K562 (cell line): ENCODE results near the gene TRIAP1. TPM values are rescaled to one million over a fixed set of nuclear protein-coding genes. Genes with fewer than 3 reads are reported as not detected.

ENCODE experiments used
- BRCA1 ChIP-seq, 2 experiments: fragments of 450-650 bp in 1 of 2; sonication (generic) in 1 of 2; formaldehyde crosslinking in 1 of 2; IDR thresholded peaks; 2 replicates each; pipeline versions ENCODE4 v1.5.0 to v1.6.1; 2017 to 2020; ENCODE audit warnings: mild to moderate bottlenecking in 1 of 2, missing genetic modification reagents in 1 of 2
- BRD4 ChIP-seq: fragments of 200-600 bp; sonication (generic); IDR thresholded peaks from 2 replicates; pipeline ENCODE4 v1.6.1; 2017; ENCODE audit warnings: inconsistent platforms
- CBX8 ChIP-seq: fragments of 200-600 bp; sonication (generic); IDR thresholded peaks from 2 replicates; pipeline ENCODE4 v1.6.1; 2012; ENCODE audit warnings: borderline replicate concordance, mixed run types, low read depth, mild to moderate bottlenecking, moderate library complexity, mixed read lengths, low read length, control low read depth, inconsistent platforms; ENCODE audit not compliant: poor library complexity, severe bottlenecking; ENCODE audit errors: extremely low read depth
- CREB3 ChIP-seq: fragments of 450-650 bp; conservative IDR thresholded peaks from 2 replicates; pipeline ENCODE4 v1.6.1; 2016; ENCODE audit warnings: missing genetic modification characterization, low read depth, mild to moderate bottlenecking, missing compliant biosample characterization, moderate library complexity
- CSDE1 ChIP-seq, 2 experiments: fragments of 450-650 bp; IDR thresholded peaks; 2 replicates each; pipeline ENCODE4 v1.6.1; 2016; ENCODE audit warnings: mild to moderate bottlenecking in 1 of 2
- DNMT1 ChIP-seq: fragments of 450-650 bp; IDR thresholded peaks from 2 replicates; pipeline ENCODE4 v1.6.1; 2016; ENCODE audit warnings: antibody characterized with exemption, mild to moderate bottlenecking
- HSF4 ChIP-seq: fragments of 250-450 bp; sonication (Bioruptor Pico); IDR thresholded peaks from 2 replicates; pipeline ENCODE4 v2.1.2; 2022; ENCODE audit warnings: mild to moderate bottlenecking, moderate library complexity, borderline replicate concordance
- KAT7 ChIP-seq: sonication (generic); formaldehyde crosslinking; IDR thresholded peaks from 2 replicates; pipeline ENCODE4 v1.8.0; 2022; ENCODE audit warnings: missing genetic modification reagents, mild to moderate bottlenecking, borderline replicate concordance
- NR3C1 ChIP-seq: sonication (generic); formaldehyde crosslinking; IDR thresholded peaks from 2 replicates; pipeline ENCODE4 v1.8.1; 2022; ENCODE audit warnings: missing genetic modification reagents
- PTRF ChIP-seq: fragments of 450-650 bp; IDR thresholded peaks from 2 replicates; pipeline ENCODE4 v1.6.1; 2016; ENCODE audit warnings: mild to moderate bottlenecking, missing genetic modification characterization, missing compliant biosample characterization
- RBM15 ChIP-seq: fragments of 200-400 bp; formaldehyde crosslinking; IDR thresholded peaks from 2 replicates; pipeline ENCODE4 v1.6.1; 2018; ENCODE audit warnings: mild to moderate bottlenecking, low read length, moderate library complexity; ENCODE audit not compliant: insufficient read depth
- RERE ChIP-seq: sonication (generic); formaldehyde crosslinking; IDR thresholded peaks from 2 replicates; pipeline ENCODE4 v1.8.0; 2023; ENCODE audit warnings: missing genetic modification reagents, mild to moderate bottlenecking, borderline replicate concordance
- RFX5 ChIP-seq: IDR thresholded peaks from 2 replicates; pipeline ENCODE4 v1.6.1; 2011; ENCODE audit warnings: low read depth, mild to moderate bottlenecking, improper control_type of control experiment, low read length
- SAFB ChIP-seq: fragments of 200-400 bp; formaldehyde crosslinking; IDR thresholded peaks from 2 replicates; pipeline ENCODE4 v1.6.1; 2017; ENCODE audit warnings: low read depth, low read length, borderline replicate concordance
- SRSF1 ChIP-seq: fragments of 200-400 bp; formaldehyde crosslinking; IDR thresholded peaks from 2 replicates; pipeline ENCODE4 v1.6.1; 2017; ENCODE audit warnings: mild to moderate bottlenecking, low read depth, low read length, moderate library complexity
- XRCC4 ChIP-seq: IDR thresholded peaks from one replicate; pipeline ENCODE4 v1.6.1; 2011; ENCODE audit not compliant: insufficient read depth, insufficient read length; ENCODE audit errors: extremely low read depth
- ZKSCAN8 ChIP-seq: fragments of 200-800 bp; sonication (Bioruptor generic); IDR thresholded peaks from 2 replicates; pipeline ENCODE4 v1.6.1; 2016; ENCODE audit warnings: missing genetic modification characterization, missing compliant biosample characterization
- ZNF408 ChIP-seq: fragments of 250-450 bp; sonication (Bioruptor Pico); IDR thresholded peaks from 2 replicates; pipeline ENCODE4 v1.4.0; 2020; ENCODE audit warnings: low read depth, mild to moderate bottlenecking, moderate library complexity
- ZNF717 ChIP-seq: fragments of 250-450 bp; sonication (Bioruptor Pico); IDR thresholded peaks from 2 replicates; pipeline ENCODE4 v1.5.0; 2021
- ZNF766 ChIP-seq: fragments of 200-800 bp; sonication (Bioruptor generic); conservative IDR thresholded peaks from 2 replicates; pipeline ENCODE4 v1.6.1; 2016; ENCODE audit warnings: missing genetic modification characterization, missing compliant biosample characterization
- polyA plus RNA-seq, 8 experiments: library from polyadenylated mRNA; depleted of rRNA in 4 of 8; stranded (reverse) in 5 of 8; unstranded in 3 of 8; fragments of >200 nt; fragmentation: Nextera tagmentation in 2 of 8; fragmentation: Illumina TruSeq in 1 of 8; extraction: Ambion mirVana in 2 of 8; extraction: Trizol in 1 of 8; gene quantifications; 2 replicates each; pipeline versions ENCODE4 v1.2.1 to v1.2.3, GENCODE V29; 2011 to 2014; ENCODE audit warnings: inconsistent platforms in 1 of 8, missing spikeins in 1 of 8
- total RNA-seq, 7 experiments: library from RNA; depleted of rRNA in 6 of 7; stranded (reverse); fragments of >200 nt in 6 of 7; fragmentation: Illumina TruSeq in 2 of 7; extraction: Trizol in 2 of 7; gene quantifications; 2 replicates each; pipeline versions ENCODE4 v1.2.1 to v1.2.3, GENCODE V29; 2011 to 2021; ENCODE audit warnings: low replicate concordance in 1 of 7

The TRIAP1 gene
- total and polyA plus RNA-seq, 9 of the 15 experiments (the other 6 are each of a cell fraction or from before 2014, with no cell fraction given) = 37.3 to 354 (median 65.4) TPM

GRCh38 chr12:120445911-120446843, at the start of gene TRIAP1, which contains the start of gene GATC (continued):
- TF ChIP-seq CSDE1 (IDR thresholded peaks at IDR 0.05) (peak in 1 of 2 experiments; percentile 95; a peak in 2 of 4 replicates), PTRF (tag) (no peak), DNMT1 (no peak), RERE (CRISPR knock-in tag) (no peak), KAT7 (CRISPR knock-in tag) (peak; percentile 99), RFX5 (no peak), ZNF717 (CRISPR knock-in tag) (no peak), ZNF408 (no peak), SRSF1 (no peak), ZKSCAN8 (CRISPR knock-in tag) (no peak), BRD4 (no peak), CBX8 (no peak), HSF4 (no peak), ZNF766 (no peak), BRCA1 (IDR thresholded peaks at IDR 0.05) (no peak), BRCA1 (CRISPR knock-in tag; IDR thresholded peaks at IDR 0.05) (no peak), RBM15 (no peak), SAFB (no peak), XRCC4 (no peak), NR3C1 (no peak), CREB3 (tag) (no peak)
